ENCODE data around the gene MKNK1. TPM values are rescaled to one million over a fixed set of nuclear protein-coding genes. Genes with fewer than 3 reads are reported as not detected.
A peak's percentile ranks its signal among the peaks of the same experiment; 100 is the strongest.

The MKNK1 gene
- total RNA-seq, 2 donors from 2014 or later, result 46.2 to 52.4 TPM

- no peak for ATAC-seq
- no peak for DNase-seq
- intact Hi-C loops (cut with DNase I, micrococcal nuclease), result no loop called here
These were observed 28.8 kb downstream of the MKNK1 start for GRCh38 chr1:46575300-46575699.

- no peak for DNase-seq
These were observed 32.3 kb downstream of the MKNK1 start for GRCh38 chr1:46571691-46572225.

GRCh38 chr1:46569884-46570725, 34.0 kb downstream of the MKNK1 start:
- intact Hi-C loops (cut with DNase I, micrococcal nuclease), result no loop called here
- ATAC-seq (peak; percentile 65), DNase-seq (peak in 1 of 2 donors; percentile 24)

More at GRCh38 chr1:46571691-46572225, 32.3 kb downstream of the MKNK1 start:
- intact Hi-C loops (cut with DNase I, micrococcal nuclease), result no loop called here
- ATAC-seq, result no peak

GRCh38 chr1:46569116-46569515, 35.0 kb downstream of the MKNK1 start:
- DNase-seq (no peak), ATAC-seq (no peak)
- intact Hi-C loops (cut with DNase I, micrococcal nuclease), result no loop called here

- ATAC-seq (no peak), DNase-seq (no peak)
- intact Hi-C loops (cut with DNase I, micrococcal nuclease), result no loop called here
These were observed 35.6 kb downstream of the MKNK1 start for GRCh38 chr1:46568461-46568891.

GRCh38 chr1:46563341-46563740, 40.7 kb downstream of the MKNK1 start:
- DNase-seq (no peak), ATAC-seq (no peak)
- intact Hi-C loops (cut with DNase I, micrococcal nuclease), result no loop called here

GRCh38 chr1:46562498-46562897, 41.6 kb downstream of the MKNK1 start:
- DNase-seq, result no peak
- no peak for ATAC-seq
- intact Hi-C loops (cut with DNase I, micrococcal nuclease), result no loop called here

GRCh38 chr1:46558966-46559365, 45.1 kb downstream of the MKNK1 start:
- no peak for ATAC-seq
- intact Hi-C loops (cut with DNase I, micrococcal nuclease), result no loop called here
- DNase-seq, result no peak

- no peak for DNase-seq
- intact Hi-C loops (cut with DNase I, micrococcal nuclease), result no loop called here
- ATAC-seq, result no peak
These were observed 45.7 kb downstream of the MKNK1 start for GRCh38 chr1:46558141-46558963.

- DNase-seq, result no peak
- intact Hi-C loops (cut with DNase I, micrococcal nuclease), result no loop called here
- peak; percentile 62 for ATAC-seq
These were observed 46.7 kb downstream of the MKNK1 start for GRCh38 chr1:46557403-46557802.

GRCh38 chr1:46556822-46557221, 47.2 kb downstream of the MKNK1 start:
- DNase-seq, result no peak
- ATAC-seq, result peak; percentile 86
- intact Hi-C loops (cut with DNase I, micrococcal nuclease), result no loop called here

- intact Hi-C loops (cut with DNase I, micrococcal nuclease), result no loop called here
- ATAC-seq, result no peak
These were observed 48.0 kb downstream of the MKNK1 start for GRCh38 chr1:46555826-46556619.

GRCh38 chr1:46554597-46555381, 49.3 kb downstream of the MKNK1 start:
- ATAC-seq, result no peak
- DNase-seq, result no peak
- intact Hi-C loops (cut with DNase I, micrococcal nuclease), result no loop called here

More at GRCh38 chr1:46555826-46556619, 48.0 kb downstream of the MKNK1 start:
- no peak for DNase-seq

- no peak for ATAC-seq
- no peak for DNase-seq
- intact Hi-C loops (cut with DNase I, micrococcal nuclease), result no loop called here
These were observed 49.9 kb downstream of the MKNK1 start for GRCh38 chr1:46554236-46554596.

GRCh38 chr1:46553506-46553905, 50.6 kb downstream of the MKNK1 start:
- ATAC-seq, result no peak
- intact Hi-C loops (cut with DNase I, micrococcal nuclease), result no loop called here
- DNase-seq, result no peak

GRCh38 chr1:46552357-46553237, 51.5 kb downstream of the MKNK1 start:
- no peak for ATAC-seq
- intact Hi-C loops (cut with DNase I, micrococcal nuclease), result no loop called here
- no peak for DNase-seq

GRCh38 chr1:46551597-46552095, 52.4 kb downstream of the MKNK1 start, which contains the start of gene KNCN:
KNCN (minus strand) TSS chr1:46551647; CDS start chr1:46551215, 432 bp downstream.
- DNase-seq, result no peak
- intact Hi-C loops (cut with DNase I, micrococcal nuclease), result no loop called here
- ATAC-seq, result no peak

All from left colon (tissue), 2 donors.